AG20443 (cell line): ENCODE data around the gene TAGLN2.
"Not testable (repeated sequence)": the region's sequence is repeated elsewhere in the genome, so short reads cannot be mapped to it uniquely, and the experiment has no call there.

Source experiments
- DNase-seq: peaks from one replicate; pipeline ENCODE4 v3.0.0; 2012; ENCODE audit warnings: low spot score, mixed read lengths

Gene TAGLN2

DNA sequence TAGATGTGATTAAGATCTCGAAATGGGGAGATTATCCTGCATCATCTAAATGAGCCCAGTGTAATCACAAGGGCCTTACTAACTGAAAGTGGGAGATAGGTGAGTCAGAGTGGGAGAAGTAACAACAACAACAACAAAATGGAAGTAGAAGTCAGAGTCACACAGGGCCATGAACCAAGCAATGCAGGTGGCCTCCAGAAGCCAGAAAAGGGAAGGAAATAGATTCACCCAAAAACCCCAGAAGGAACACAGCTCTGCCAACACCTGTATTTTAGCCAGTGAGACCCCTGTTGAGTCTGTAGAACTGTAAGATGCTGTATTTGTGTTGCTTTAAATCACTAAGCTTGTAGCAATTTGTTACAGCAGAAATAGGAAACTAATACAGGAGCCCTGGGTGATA, 4.1 kb downstream of the TAGLN2 start:
- no peak for DNase-seq

DNA sequence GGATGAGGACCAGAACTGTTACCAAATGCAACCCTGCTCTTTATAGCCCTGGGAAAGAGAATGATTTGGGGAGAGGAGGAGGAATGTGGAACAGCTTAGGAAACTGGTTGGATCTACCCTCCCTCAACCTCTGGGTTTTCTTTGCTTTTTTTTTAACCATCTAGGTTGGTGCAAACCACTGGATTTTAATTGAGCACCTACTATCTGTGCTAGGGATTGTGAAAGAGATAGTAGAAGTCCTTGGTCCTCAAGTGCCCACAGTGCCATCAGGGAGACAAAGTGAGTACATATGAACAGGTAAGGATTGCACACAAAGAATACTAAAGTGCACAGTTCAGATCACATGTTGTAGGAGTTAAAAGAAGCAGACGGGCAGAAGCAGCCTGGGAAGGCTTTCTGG, 4.7 kb downstream of the TAGLN2 start:
- no peak for DNase-seq

DNA sequence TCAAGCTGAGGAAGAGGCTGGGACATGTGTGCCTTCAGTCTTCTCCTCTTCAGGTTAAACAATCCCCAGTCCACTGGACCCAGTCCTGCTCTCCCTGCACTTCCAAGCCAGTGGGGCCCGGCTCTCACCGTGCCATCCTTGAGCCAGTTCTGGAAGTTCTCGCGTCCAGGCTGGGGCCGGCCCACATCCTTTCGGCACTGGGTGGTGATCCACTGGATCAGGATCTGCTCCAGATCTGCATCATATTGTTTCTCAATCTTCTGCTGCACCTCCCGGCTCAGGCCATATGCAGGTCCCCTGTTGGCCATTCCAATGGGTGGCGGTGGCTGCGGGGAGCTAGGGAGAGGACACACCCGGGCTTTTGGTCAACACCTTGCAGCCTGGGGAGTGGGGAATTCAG, 5.1 kb downstream of the TAGLN2 start:
- no peak for DNase-seq

DNA sequence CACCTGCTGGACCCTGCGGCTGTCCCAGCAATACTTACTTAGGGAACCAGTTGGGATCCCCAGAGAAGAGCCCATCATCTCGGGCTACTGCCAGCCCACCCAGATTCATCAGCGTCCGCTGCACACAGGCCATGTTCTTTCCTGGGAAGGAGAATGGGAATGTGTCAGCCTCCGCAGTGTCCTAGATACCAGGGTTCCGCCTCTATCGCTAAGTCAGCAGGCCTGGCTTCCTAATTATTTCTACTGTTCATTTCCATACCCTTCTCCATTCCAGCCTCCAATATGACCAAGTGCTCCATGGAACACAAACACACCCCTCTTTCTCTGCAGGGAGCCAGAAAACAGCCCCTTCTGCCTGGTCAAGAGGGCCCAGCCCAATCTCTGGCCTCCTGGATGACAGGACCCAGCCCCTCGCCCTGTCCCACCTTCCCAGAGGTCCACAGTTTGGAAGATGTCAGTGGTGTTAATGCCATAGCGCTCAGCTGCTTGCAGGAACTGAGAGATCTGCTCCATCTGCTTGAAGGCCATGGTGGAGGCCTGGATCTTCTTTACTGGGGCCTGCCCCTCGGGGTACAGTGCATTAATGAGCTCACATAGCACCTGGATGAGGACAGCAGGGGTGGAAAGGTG, 6.0 kb downstream of the TAGLN2 start:
- DNase-seq: no peak

DNA sequence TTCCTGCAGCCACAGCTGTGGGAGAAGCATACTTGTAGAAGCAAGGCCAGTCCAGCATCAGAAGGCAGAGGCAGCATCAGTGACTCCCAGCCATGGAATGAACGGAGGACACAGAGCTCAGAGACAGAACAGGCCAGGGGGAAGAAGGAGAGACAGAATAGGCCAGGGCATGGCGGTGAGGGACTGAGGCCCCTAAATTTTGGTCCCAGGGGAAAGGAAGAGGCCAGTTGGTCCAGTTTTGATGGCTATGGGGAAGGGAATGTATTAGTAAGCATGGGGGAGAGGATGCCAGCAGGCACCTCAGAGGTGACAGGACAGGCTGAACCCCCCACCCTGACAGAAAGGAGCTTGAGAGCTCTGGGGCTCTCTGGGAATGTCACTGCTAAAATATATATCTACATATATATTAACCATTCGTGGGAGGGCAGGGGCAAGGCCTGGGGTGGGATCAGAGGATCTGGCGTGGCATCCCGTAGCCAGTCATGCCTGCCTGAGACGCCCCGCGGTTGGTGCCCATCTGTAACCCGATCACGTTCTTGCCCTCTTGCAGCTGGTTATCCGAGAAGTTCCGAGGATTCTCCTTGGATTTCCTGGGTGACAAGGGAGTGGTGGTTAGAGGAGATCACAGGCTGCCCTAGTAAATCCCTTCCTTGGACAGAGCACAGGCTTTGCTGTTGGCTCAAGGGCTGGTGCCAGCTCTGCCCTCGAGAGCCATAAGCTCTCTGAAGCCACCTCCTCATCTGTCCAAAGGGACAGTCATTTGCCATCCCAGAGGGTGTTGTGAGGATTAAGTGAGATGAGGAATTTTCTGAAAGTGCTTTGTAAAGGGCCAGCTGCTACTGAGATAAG, 6.7 kb downstream of the TAGLN2 start:
- no peak for DNase-seq

DNA sequence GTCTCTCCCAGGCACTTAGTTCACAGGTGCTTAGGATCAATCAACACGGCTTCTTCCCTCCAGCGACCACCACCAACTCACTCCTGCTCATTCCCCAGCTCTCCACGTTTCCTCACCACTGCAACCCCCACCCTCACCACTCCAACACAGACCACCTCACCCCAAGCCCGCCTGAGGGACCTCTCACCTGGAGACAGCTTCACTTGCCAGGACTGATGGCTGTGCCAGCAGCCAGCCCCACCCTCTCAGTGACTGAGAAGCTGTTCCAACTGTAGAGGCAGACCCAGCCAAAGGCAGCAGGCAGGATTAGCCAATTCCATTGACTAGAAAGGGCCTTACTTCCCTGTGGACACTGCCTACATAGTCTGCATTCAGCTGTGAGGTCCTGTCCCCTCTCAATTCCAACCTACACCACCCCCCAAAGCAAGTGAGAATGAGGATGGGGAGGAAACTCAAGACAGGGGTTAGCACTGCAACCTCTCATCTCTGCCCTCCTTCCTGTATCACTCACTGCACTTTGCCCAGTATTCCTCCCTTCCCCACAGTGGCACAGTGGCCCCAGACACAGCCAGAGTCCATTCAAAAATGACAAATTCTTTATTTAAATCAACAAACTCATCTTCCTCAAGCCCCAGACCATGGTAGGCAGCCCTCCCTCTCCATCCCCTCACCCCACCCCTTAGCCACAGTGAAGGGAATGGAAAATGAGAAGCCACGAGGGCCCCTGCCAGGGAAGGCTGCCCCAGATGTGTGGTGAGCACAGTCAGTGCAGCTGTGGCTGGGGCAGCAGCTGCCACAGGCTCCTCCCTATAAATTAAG, 7.6 kb downstream of the TAGLN2 start:
- no peak for DNase-seq

DNA sequence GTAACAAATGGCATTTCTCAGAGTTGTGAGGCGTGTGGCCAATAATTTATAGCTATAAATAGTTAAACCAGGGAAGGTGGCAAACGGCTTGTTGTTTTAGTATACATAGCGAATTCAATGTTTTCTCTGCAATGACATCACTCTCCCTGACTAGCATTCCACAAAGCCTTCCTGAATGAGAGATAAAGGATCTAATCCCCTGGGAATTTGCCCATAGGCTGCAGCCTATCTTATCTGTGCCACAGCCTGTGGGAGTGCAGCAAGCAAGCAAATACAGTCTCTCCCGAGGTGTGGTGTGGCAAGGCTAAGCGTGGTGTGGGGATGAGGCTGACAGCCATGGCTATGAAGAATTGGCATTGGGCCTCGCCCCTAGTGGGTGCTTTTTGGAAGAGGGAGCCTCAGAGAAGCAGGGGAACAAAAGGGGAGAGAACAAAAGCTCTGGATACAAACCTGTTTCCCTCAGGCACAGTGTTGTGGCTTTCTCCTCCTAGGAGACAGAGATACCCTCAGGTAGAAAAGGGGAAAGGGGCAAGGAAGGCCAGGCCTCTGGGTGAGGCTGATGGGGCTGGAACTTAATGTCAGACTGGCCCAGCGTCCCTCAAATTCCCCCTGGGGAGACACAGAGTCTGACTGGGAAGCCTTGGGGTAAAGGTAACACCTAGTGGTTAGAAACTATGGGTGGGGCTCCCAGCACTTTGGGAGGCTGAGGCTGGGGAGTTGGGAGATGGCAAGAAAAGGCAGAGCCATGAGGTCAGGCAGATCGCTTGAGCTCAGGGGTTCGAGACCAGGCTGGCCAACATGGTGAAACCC, 8.9 kb downstream of the TAGLN2 start:
- DNase-seq: peak; percentile 41

DNA sequence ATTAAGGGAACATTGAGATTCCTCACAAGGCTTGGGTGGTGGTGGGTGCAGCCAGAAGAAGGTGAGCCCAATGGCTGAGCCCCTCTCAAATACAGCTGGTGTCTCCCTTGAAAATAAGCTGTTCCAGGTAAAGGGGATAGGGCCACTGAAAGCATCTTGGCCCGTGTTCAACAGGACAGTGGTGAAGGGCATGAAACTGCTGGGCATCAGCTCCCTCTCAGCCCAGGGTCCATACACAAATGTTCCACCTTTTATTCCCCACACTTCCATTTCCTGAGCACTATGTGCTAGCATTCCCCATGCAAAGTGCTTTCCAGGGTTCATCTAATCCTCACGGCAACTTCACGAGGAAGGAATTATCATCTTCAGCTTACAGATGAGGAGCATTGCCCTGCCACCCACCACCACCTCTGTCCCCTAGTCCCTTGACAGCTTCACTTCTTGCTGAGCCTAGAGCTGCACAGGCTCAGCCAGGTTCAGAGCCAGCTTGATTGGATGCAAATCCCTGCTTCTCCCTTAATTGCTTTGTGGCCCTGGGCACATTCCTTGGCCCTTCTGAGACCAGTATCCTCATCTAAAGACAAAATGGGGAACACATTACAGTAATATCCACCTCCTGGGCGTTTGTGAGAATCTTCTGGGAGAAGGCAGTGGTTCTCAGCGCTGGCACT, 9.6 kb downstream of the TAGLN2 start:
- DNase-seq: no peak

DNA sequence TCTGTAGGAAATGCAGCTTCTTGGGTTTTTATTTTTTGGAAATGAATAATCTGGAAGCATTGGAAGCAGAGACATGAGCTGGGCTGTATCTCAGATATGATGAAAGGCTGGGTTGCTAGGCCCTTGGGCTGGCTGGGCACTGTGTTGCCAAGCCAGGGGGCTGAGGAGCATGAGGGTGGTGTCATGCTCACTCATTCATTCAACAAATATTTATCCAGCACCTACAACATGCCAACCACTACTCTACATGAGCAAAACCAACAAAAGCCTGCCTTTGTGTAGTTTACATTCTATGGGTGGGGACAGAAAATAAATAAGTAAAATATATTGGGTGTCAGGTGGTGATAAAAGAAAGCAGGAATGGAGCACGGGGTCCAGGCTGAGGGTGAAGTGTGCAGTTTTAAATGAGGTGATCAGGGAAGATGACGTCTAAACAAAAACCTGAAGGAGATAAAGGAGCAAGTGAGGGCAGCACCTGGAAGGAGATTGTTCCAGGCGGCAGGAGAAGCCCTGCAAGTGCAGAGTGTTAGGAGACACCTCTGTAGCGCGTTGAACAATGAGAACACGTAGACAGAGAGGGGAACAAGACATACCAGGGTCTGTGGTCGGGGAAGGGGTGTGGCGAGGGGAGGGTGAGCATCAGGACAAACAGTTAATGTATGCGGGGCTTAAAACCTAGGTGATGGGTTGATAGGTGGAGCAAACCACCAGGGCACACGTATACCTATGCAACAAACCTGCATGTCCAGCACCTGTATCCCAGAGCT, 10.9 kb downstream of the TAGLN2 start:
- DNase-seq: no peak

DNA sequence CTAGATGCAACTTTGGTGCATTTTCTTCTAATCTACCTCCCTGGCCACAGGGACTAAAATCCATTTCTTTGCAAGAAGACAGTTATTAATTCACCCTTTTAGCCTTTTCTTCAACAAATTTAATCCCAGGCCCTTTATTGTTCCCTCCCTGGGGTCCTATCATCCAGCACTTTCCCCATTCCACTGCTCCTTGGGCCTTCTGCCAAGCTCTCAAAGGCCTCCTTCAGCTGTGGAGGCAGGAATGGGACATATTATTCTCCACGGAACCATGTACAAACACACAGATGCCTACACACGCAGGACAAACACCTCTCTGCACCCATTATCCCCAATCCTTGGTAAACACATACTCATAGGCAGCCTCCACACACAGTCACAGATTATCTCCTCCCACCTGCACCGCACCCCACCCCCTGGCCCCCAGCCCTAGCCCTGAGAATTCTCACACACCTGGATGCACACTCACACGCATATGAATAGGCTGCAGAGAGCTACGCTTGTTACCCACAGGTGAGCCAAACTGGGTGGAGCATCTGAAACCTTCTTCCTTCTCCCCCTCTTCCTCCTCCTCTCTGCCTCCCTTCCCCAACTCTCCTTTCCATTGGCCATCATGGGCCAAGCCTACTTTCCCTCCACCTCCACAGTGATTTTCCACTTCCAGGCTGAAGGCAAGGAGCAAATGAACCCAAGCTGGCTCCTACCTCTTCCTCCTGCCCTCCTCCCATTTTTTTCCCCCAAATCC, 11.7 kb downstream of the TAGLN2 start:
- no peak for DNase-seq

DNA sequence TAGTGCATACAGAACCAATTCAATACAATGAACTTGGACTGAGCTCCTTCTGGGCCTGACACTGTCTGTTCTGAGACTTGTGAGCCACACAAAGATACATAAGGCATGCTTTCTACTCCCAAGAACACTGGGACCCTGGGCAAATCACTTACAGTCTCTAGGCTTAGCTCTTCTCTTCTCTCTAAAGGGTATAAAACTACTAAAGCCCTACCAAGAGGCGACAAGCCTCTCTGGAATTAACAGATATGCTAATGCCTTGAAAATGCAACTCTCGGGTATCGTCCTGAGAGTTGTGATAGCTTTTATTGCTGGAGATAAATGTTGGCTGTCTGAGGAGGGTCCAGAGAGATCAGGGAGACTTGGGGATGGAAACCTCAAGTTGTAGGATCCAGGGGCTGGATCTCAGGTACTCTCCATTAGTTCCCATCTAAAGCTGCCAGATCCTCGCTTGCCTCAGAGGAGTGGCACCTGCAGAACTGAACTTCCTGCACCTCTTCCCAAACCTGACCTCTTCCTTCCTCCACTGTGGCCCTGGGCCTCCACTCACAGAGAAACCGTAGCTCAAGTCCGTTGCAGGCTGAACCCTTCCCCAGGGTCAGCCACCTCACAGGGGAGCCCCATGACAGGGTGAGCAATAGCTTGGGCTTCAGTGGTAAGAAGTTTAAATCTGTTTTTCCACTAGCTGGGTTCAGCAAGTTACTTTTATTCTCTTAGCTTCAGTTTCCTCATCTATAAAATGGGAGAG, 13.8 kb downstream of the TAGLN2 start:
- DNase-seq: no peak

DNA sequence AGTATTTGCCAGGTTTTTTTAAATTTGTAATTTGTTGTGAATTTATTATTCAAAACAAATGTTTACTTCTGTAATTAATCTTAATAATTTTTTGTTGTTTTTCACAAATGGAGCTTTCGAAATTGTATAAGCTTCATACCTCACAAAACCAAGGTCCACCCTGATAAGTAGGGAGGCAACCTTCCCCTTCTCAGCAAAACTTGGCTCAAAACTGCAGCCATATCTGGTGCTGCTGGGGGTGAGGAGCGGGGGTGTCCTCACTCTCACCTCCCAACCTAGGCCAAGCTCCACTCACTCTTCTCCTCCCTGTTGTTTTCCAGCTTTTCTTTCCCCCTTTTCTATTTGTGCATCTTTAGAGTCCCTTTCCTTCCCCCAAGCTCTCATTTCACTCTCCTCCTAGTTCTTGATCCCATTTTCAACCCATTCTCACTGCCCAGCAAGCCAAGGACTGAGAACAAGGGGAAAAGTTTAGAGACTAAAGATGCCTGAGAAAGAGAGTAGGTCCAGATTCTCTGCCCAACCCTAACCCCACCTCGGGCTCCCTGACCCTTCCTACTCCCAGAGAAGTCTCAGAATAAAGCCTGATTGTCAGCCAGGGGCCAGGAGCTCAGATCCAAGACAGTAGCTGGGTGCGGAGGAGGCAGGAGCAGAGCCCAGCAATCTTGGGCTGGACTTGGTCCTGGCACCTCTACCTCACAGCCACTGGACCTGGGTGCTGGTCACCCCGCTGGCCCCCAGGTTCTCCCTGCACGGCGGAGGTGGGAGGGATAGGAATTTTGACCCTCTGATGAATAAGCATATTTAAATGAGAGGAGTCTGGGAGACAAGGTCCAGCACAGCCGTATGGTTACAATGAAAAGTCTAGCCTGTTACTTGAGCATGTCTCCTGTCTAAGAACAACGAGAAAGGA, 17.0 kb downstream of the TAGLN2 start:
- no peak for DNase-seq

DNA sequence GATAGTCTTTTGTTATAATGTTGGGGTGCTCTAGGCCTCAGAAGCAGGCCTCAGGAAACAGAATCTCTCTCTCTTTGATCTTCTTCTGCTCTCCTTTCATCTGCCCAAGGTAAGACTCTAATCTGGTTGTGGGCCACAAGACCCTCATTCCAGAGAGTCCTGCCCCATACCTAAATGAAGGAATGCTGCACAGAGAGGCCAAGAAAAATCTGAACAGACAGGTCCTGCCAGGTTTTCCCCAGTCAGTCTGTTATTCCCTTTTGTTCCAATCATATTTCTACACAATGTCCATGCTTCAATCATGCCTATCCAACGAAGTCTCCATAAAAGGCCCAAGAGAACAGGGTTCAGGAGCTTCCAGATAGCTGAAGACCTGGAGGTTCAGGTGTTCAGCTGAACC, 18.3 kb downstream of the TAGLN2 start:
- no peak for DNase-seq

DNA sequence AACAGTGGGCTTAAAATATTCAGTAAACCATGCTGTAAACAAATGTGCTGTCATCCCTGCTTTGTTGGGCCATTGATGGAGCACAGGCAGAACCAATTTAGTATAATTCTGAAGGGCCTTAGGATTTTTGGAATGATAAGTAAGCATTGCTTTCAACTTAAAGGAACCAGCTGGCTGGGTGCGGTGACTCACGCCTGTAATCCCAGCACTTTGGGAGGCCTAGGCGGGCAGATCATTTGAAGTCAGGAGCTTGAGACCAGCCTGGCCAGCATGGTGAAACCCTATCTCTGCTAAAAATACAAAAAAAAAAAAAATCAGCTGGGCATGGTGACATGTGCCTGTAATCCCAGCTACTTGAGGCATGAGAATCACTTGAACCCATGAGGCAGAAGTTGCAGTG, 21.3 kb downstream of the TAGLN2 start:
- not testable (repeated sequence) for DNase-seq

DNA sequence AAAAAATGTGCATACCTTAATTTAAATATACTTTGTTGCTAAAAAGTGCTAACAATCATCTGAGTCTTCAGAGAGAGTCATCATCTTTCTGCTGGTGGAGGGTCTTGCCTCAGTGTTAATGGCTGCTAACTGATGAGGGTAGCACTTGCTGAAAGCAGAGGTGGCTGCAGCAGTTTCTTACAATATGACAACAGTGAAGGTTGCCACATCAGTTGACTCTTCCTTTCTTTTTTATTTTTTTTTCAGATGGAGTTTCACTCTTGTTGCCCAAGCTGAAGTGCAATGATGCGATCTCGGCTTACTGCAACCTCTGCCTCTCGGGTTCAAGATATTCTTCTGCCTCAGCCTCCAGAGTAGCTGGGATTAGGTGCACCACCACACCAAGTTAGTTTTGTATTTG, 22.8 kb downstream of the TAGLN2 start:
- DNase-seq: no peak

DNA sequence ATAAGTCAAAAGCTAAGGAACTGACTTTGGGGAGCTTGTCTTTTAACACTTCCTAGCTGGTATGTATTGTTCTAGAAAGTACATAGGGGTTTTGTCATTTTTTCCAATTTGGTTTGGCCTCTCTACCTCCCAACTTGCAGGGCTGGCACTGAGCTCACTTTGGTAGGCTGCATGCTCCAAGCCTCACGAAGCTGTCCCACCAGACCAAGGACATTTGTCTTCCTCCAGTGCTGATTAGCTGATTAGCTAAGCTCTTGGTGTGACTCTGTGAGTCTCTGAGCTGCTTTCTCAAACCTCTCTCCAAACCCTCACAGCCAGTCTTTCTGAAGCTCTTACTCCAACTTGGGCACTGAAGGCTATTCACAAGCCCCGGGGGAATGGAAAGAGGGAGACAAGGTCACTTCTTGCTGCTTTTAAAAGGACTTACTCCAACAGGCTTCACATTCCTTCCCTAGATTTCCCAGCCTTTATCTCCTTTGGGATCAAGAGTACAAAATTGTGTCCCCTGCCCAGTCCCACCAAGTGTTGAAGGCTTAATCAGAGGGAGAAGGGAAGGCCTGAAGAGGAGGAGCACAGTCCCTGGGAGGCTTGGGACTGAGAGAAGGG, 24.4 kb downstream of the TAGLN2 start:
- DNase-seq: no peak

DNA sequence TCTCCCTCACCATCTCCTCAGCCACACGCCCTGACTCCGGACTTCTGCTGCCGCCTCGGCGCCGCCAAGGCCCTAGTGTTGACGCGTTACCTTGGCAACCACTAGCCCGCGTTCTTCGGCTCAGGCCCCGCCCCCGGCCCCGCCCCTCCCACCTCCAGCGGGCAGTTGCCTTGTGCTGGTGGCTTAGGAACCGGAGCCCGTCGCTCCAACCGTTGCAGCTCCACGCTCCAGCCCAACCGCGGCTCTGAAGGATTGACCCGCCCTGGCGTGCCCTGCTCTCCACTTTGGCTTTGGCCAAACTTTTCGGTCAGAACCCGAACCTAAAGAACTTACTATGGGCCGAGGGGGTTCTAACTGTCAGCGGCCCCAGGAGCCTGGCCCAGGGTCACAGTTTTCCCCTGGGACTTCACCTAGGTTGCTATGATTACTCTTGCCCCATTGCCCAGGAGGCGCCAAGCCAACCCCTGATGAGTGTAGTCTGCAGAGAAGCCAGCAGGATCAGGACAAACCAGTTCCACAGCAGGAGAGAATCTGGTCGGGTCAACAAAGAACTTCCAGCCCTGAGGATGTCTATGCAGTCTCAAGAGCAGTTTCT, 25.1 kb downstream of the TAGLN2 start, which contains the start of gene CFAP45:
TSS of gene CFAP45 (minus strand) at position 80 of the 595 bp plus-strand sequence. CDS start at position 13, 67 bp downstream.
- DNase-seq: peak; percentile 84
